ENCODE data around the gene CCNQ. TPM values are rescaled to one million over a fixed set of nuclear protein-coding genes. Genes with fewer than 3 reads are reported as not detected.

Gene CCNQ
- total RNA-seq, 4 donors from 2014 or later = 30.7 to 57.7 (median 51.4) TPM

DNA sequence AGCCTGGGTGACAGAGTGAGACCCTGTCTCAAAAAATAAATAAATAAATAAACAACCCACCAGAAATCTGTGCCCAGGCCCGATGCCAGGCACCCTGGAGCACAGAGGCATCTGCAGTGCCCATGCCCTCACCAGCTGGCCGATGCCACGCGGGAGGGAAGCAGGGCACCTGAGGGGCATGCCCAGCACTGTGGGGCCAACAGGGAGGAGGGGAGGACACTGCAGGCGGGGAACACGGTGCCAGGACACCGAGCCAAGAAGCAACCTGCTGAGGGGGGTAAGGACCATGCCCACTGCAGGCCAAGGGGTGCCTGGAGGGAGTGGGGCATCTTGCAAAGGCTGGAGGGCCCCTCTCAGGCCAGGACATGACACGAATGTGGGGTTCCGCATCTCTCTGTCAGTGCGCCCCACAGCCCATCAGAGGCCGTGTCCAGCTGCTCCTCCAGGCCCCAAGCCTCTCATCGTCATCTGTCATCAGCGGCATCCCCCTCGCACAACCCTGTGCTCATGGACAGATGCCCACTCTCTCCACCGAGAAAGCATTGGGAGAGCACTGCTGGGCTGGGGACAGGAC, 34.8 kb upstream of the CCNQ start:
- Histone ChIP-seq H3K36me3 (no peaks in the 10 kb centered on the region), H3K27me3 (no peaks in the 10 kb centered on the region), H3K4me1 (no peaks in the 10 kb centered on the region), H3K9me3 (no peaks in the 10 kb centered on the region), H3K4me3 (no peak overlapping the region), H3K27ac (no peak overlapping the region)
- WGBS, 2 donors (ENCODE audit: low coverage in 1 of 2) = 87% methylated on average over 3 of the region's 15 CpGs; no CpG with 5 or more reads in 1 of the 2 donors
- TF ChIP-seq EP300 (IDR thresholded peaks at IDR 0.05) = no peak
- no peak for TF ChIP-seq POLR2AphosphoS5 (IDR thresholded peaks at IDR 0.05)
- TF ChIP-seq, protein P1, sequence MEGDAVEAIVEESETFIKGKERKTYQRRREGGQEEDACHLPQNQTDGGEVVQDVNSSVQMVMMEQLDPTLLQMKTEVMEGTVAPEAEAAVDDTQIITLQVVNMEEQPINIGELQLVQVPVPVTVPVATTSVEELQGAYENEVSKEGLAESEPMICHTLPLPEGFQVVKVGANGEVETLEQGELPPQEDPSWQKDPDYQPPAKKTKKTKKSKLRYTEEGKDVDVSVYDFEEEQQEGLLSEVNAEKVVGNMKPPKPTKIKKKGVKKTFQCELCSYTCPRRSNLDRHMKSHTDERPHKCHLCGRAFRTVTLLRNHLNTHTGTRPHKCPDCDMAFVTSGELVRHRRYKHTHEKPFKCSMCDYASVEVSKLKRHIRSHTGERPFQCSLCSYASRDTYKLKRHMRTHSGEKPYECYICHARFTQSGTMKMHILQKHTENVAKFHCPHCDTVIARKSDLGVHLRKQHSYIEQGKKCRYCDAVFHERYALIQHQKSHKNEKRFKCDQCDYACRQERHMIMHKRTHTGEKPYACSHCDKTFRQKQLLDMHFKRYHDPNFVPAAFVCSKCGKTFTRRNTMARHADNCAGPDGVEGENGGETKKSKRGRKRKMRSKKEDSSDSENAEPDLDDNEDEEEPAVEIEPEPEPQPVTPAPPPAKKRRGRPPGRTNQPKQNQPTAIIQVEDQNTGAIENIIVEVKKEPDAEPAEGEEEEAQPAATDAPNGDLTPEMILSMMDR (IDR thresholded peaks at IDR 0.05) = no peak
- TF ChIP-seq POLR2A (IDR thresholded peaks at IDR 0.05) = no peak
- ATAC-seq = no peak

GRCh38 chrX:153633048-153633447, 34.1 kb upstream of the CCNQ start:
- 85 to 100% methylated on average over 1 to 6 of the region's 14 CpGs for WGBS, 2 donors (ENCODE audit: low coverage in 1 of 2)
- Histone ChIP-seq H3K27me3 (no peaks in the 10 kb centered on the region), H3K27ac (no peak overlapping the region), H3K4me3 (no peak overlapping the region), H3K4me1 (no peaks in the 10 kb centered on the region), H3K9me3 (no peaks in the 10 kb centered on the region), H3K36me3 (no peaks in the 10 kb centered on the region)
- TF ChIP-seq POLR2AphosphoS5 (IDR thresholded peaks at IDR 0.05) (no peak), EP300 (IDR thresholded peaks at IDR 0.05) (no peak), POLR2A (IDR thresholded peaks at IDR 0.05) (no peak)
- TF ChIP-seq, protein P1 (IDR thresholded peaks at IDR 0.05) = no peak
- ATAC-seq = no peak

DNA sequence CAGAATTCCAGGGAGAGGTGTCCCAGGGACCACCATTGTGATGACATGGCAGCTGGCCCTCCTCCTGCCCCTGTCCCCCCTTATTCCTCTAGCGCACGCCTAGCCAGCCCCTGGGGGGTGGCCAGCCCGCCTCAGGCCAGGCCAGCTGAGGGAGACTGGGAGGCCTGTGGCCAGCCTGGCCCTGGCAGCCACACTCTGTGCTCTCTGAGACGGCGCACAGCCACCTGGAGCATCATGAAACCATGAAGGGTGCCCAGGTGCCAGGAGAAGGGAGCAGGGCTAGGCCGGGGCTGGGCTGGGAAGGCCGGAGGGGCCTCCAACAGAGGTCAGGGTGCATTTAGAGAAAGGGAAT, 33.6 kb upstream of the CCNQ start:
- no peak for ATAC-seq
- H3K4me3 ChIP-seq = no peak overlapping the region
- no peaks in the 10 kb centered on the region for H3K27me3 ChIP-seq
- no peak for TF ChIP-seq POLR2A (IDR thresholded peaks at IDR 0.05)
- no peak for TF ChIP-seq EP300 (IDR thresholded peaks at IDR 0.05)
- TF ChIP-seq POLR2AphosphoS5 (IDR thresholded peaks at IDR 0.05) = no peak
- TF ChIP-seq, protein P1 (IDR thresholded peaks at IDR 0.05) = no peak
- no CpG with 5 or more reads among the region's 7 CpGs for WGBS, 2 donors (ENCODE audit: low coverage in 1 of 2)
- H3K9me3 ChIP-seq = no peaks in the 10 kb centered on the region
- H3K36me3 ChIP-seq = no peaks in the 10 kb centered on the region
- no peaks in the 10 kb centered on the region for H3K4me1 ChIP-seq
- no peak overlapping the region for H3K27ac ChIP-seq

- ATAC-seq = no peak
- TF ChIP-seq, protein P1 (IDR thresholded peaks at IDR 0.05) = no peak
- no peak for TF ChIP-seq POLR2A (IDR thresholded peaks at IDR 0.05)
- no peak for TF ChIP-seq POLR2AphosphoS5 (IDR thresholded peaks at IDR 0.05)
- no peak for TF ChIP-seq EP300 (IDR thresholded peaks at IDR 0.05)
- Histone ChIP-seq H3K4me1 (no peaks in the 10 kb centered on the region), H3K4me3 (no peak overlapping the region), H3K36me3 (no peaks in the 10 kb centered on the region), H3K27ac (no peak overlapping the region), H3K9me3 (no peaks in the 10 kb centered on the region), H3K27me3 (no peaks in the 10 kb centered on the region)
- 93% methylated on average over 5 of the region's 19 CpGs; no CpG with 5 or more reads in 1 of the 2 donors for WGBS, 2 donors (ENCODE audit: low coverage in 1 of 2)
Observed at GRCh38 chrX:153631907-153632594, 33.1 kb upstream of the CCNQ start.

DNA sequence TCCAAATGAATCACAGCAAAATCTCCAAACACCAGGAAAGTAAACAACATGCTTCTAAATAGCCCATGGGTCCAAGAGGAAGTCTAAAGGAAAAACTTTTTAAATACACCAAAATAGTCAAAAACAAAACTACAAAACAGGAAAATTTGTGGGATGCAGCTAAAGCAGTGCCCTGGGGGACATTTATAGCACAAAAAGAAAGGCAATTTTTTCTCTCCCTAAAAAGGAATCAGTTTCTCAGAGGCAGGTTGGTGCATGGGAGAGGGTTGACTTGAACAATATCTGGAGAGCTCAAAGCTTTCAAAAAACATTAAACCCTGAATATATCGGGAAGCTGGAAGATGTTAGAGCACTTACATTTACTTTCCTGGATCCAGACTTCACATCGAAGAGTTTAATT, 32.4 kb upstream of the CCNQ start:
- ATAC-seq = no peak
- Histone ChIP-seq H3K9me3 (no peaks in the 10 kb centered on the region), H3K4me1 (no peaks in the 10 kb centered on the region), H3K36me3 (no peaks in the 10 kb centered on the region), H3K27me3 (no peaks in the 10 kb centered on the region), H3K4me3 (no peak overlapping the region), H3K27ac (no peak overlapping the region)
- TF ChIP-seq EP300 (IDR thresholded peaks at IDR 0.05) (no peak), POLR2A (IDR thresholded peaks at IDR 0.05) (no peak)
- 60 to 100% methylated on average over 1 to 2 of the region's 2 CpGs for WGBS, 2 donors (ENCODE audit: low coverage in 1 of 2)

All from gastroesophageal sphincter (tissue), 4 donors.